ENCODE measurements around the gene PRSS36. TPM values are rescaled to one million over a fixed set of nuclear protein-coding genes. Genes with fewer than 3 reads are reported as not detected.

PRSS36 gene
- total RNA-seq, 1 donor from 2014 or later, result 0.74 TPM

DNA sequence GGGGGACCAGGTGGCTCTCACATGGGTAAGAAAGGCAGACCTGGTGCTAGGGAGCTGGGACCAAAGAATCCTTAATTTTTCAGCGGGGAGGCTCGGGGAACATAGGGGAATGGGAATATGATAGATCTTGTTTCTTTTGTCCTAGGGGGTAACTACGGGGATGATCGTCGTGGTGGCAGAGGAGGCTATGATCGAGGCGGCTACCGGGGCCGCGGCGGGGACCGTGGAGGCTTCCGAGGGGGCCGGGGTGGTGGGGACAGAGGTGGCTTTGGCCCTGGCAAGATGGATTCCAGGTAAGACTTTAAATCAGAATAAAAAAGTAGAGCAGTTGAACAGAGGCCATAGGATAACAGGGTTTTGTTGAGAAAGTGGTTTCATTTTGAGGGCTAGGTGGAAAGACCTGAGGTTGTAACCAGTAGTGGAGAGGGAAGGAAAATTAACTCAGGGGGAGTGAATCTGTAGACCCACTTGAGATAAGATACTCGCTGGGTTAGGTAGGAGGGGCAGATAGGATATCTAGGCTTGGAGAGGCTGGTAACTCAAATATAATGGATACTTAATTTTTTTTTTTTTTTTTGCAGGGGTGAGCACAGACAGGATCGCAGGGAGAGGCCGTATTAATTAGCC, 41.1 kb upstream of the PRSS36 start:
- peaks cover 55% of the 10 kb centered on the region for H3K4me1 Mint-ChIP-seq (ENCODE audit: unreplicated experiment)
- peak overlapping the region; percentile 92 for H3K27ac Mint-ChIP-seq (ENCODE audit: unreplicated experiment)
- TF ChIP-seq, protein P1, sequence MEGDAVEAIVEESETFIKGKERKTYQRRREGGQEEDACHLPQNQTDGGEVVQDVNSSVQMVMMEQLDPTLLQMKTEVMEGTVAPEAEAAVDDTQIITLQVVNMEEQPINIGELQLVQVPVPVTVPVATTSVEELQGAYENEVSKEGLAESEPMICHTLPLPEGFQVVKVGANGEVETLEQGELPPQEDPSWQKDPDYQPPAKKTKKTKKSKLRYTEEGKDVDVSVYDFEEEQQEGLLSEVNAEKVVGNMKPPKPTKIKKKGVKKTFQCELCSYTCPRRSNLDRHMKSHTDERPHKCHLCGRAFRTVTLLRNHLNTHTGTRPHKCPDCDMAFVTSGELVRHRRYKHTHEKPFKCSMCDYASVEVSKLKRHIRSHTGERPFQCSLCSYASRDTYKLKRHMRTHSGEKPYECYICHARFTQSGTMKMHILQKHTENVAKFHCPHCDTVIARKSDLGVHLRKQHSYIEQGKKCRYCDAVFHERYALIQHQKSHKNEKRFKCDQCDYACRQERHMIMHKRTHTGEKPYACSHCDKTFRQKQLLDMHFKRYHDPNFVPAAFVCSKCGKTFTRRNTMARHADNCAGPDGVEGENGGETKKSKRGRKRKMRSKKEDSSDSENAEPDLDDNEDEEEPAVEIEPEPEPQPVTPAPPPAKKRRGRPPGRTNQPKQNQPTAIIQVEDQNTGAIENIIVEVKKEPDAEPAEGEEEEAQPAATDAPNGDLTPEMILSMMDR (IDR thresholded peaks at IDR 0.05; ENCODE audit: unreplicated experiment), result no peak
- H3K27me3 Mint-ChIP-seq (ENCODE audit: unreplicated experiment), result peaks cover 18% of the 10 kb centered on the region
- DNase-seq (ENCODE audit: low spot score), result no peak
- H3K36me3 Mint-ChIP-seq (ENCODE audit: low read depth, unreplicated experiment), result peaks cover 83% of the 10 kb centered on the region
- H3K9me3 Mint-ChIP-seq (ENCODE audit: unreplicated experiment), result no peaks in the 10 kb centered on the region
- peak overlapping the region; percentile 66 for H3K4me3 Mint-ChIP-seq (ENCODE audit: unreplicated experiment)

DNA sequence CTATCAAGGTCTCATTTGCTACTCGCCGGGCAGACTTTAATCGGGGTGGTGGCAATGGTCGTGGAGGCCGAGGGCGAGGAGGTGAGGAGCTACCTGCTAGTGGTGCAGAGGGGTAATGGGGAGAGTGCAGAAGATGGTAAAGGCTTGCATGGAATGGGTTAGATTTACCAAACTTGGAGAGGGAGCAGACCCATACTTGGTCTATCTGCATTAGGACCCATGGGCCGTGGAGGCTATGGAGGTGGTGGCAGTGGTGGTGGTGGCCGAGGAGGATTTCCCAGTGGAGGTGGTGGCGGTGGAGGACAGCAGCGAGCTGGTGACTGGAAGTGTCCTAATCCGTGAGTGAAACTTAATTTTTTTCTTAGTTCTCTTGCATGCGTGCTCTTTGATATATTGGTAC, 40.2 kb upstream of the PRSS36 start:
- Mint-ChIP-seq H3K9me3 (ENCODE audit: unreplicated experiment) (no peaks in the 10 kb centered on the region), H3K27me3 (ENCODE audit: unreplicated experiment) (peaks cover 16% of the 10 kb centered on the region), H3K4me3 (ENCODE audit: unreplicated experiment) (peak overlapping the region; percentile 70), H3K27ac (ENCODE audit: unreplicated experiment) (peak overlapping the region; percentile 92), H3K4me1 (ENCODE audit: unreplicated experiment) (peaks cover 61% of the 10 kb centered on the region), H3K36me3 (ENCODE audit: low read depth, unreplicated experiment) (peaks cover 90% of the 10 kb centered on the region)
- no peak for DNase-seq (ENCODE audit: low spot score)
- TF ChIP-seq, protein P1 (IDR thresholded peaks at IDR 0.05; ENCODE audit: unreplicated experiment), result no peak

DNA sequence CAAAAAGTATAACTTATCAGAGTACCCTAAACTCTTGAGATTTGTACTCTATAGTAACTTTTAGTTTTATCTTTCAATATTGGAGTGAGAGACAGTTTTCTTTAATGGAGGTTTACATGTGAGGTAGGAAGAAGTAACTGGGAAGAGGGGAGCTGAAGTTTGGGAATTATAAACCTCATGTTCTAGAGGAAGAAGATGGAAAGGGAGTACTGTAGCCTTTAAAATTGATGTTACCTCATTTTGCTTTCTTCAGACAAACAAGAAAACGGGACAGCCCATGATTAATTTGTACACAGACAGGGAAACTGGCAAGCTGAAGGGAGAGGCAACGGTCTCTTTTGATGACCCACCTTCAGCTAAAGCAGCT, 39.5 kb upstream of the PRSS36 start:
- Mint-ChIP-seq H3K36me3 (ENCODE audit: low read depth, unreplicated experiment) (peaks cover 91% of the 10 kb centered on the region), H3K9me3 (ENCODE audit: unreplicated experiment) (no peaks in the 10 kb centered on the region), H3K27ac (ENCODE audit: unreplicated experiment) (peak overlapping the region; percentile 26), H3K4me1 (ENCODE audit: unreplicated experiment) (peaks cover 62% of the 10 kb centered on the region), H3K27me3 (ENCODE audit: unreplicated experiment) (peaks cover 21% of the 10 kb centered on the region), H3K4me3 (ENCODE audit: unreplicated experiment) (peak overlapping the region; percentile 65)
- TF ChIP-seq, protein P1 (IDR thresholded peaks at IDR 0.05; ENCODE audit: unreplicated experiment), result no peak
- DNase-seq (ENCODE audit: low spot score), result no peak

DNA sequence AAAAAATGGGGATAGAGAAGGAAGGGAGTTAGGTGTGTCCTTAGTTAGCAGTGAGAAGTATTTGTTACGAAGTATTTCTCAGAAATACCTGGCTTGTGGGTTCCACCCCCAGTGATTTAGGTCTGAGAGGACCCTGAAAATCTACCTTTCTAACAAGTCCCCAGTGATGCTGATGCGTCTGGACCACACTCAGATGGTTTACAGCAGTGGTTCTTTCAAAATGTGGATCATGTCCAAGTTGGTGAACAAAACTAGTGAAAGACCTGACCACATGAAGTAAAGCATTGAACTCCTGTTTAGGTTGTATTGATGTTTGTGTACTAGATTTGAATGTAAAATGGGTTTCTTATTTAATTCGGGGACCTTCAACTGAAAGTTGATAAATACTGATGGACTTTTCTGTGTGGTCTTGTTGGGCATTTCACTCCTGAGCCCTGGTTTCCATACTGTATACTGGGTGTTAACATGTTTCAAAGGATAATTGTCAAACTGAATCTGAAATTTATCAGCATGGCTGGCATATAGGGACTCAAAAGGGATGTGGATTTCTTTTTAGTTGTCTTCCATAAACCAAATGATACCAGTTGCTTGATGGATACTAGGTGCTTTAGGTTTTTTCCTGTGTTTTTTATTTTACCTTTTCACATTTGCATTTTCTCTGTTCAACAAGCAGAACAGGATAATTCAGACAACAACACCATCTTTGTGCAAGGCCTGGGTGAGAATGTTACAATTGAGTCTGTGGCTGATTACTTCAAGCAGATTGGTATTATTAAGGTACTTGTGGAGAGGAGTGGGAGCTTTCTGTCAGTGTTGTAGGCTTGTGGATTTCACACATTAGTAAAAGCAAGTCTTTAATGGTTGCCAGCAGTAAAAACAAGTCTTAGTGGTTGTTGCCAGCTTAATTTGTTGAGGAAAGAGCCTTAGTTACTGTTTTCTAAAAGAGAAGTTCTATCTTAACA, 38.9 kb upstream of the PRSS36 start:
- Mint-ChIP-seq H3K4me1 (ENCODE audit: unreplicated experiment) (peaks cover 67% of the 10 kb centered on the region), H3K9me3 (ENCODE audit: unreplicated experiment) (no peaks in the 10 kb centered on the region), H3K27ac (ENCODE audit: unreplicated experiment) (peak overlapping the region; percentile 55), H3K4me3 (ENCODE audit: unreplicated experiment) (peak overlapping the region; percentile 65), H3K27me3 (ENCODE audit: unreplicated experiment) (peaks cover 24% of the 10 kb centered on the region), H3K36me3 (ENCODE audit: low read depth, unreplicated experiment) (peaks cover 89% of the 10 kb centered on the region)
- TF ChIP-seq, protein P1 (IDR thresholded peaks at IDR 0.05; ENCODE audit: unreplicated experiment), result no peak
- no peak for DNase-seq (ENCODE audit: low spot score)

DNA sequence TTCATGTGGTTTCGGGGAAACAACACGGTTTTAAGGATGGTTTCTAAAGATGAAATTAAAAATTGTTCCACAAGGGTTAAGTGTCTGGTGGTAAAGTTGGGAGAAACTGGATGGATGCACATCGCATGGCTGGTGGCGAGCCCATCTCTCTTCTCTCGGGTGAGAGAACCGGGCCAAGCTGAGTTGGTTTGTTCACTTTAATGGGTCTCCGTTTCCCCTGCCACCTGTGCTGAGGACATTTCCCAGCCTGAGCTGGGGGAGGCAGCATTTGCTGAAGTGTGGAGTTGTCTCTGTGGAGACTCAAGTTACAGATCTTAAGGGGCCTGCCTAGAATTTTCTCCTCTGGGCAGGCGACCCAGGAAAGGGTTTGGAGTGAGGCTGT, 37.9 kb upstream of the PRSS36 start:
- Mint-ChIP-seq H3K36me3 (ENCODE audit: low read depth, unreplicated experiment) (peaks cover 90% of the 10 kb centered on the region), H3K27ac (ENCODE audit: unreplicated experiment) (peak overlapping the region; percentile 27), H3K4me1 (ENCODE audit: unreplicated experiment) (peaks cover 73% of the 10 kb centered on the region), H3K4me3 (ENCODE audit: unreplicated experiment) (no peak overlapping the region), H3K27me3 (ENCODE audit: unreplicated experiment) (peaks cover 28% of the 10 kb centered on the region), H3K9me3 (ENCODE audit: unreplicated experiment) (no peaks in the 10 kb centered on the region)
- DNase-seq (ENCODE audit: low spot score), result no peak
- TF ChIP-seq, protein P1 (IDR thresholded peaks at IDR 0.05; ENCODE audit: unreplicated experiment), result no peak

All from endothelial cell (in vitro differentiated cells).